IMR-90 (cell line): ENCODE results near the gene MYO3B.

Source experiments
- BHLHE40 ChIP-seq: fragments of 150-350 bp; IDR thresholded peaks from 2 replicates; pipeline ENCODE4 v1.6.1; 2016; ENCODE audit warnings: mild to moderate bottlenecking, low read depth, low read length
- CEBPB ChIP-seq: IDR thresholded peaks from 2 replicates; pipeline ENCODE4 v1.6.1; 2012; ENCODE audit warnings: low read depth, low read length, improper control_type of control experiment
- CHD1 ChIP-seq: IDR thresholded peaks from 2 replicates; pipeline ENCODE4 v1.6.1; 2012; ENCODE audit warnings: low read depth, low read length, improper control_type of control experiment
- FOS ChIP-seq: fragments of 150-350 bp; IDR thresholded peaks from 2 replicates; pipeline ENCODE4 v1.6.1; 2016; ENCODE audit warnings: low read depth, low read length
- MAFK ChIP-seq: IDR thresholded peaks from 2 replicates; pipeline ENCODE4 v1.6.1; 2012; ENCODE audit warnings: low read depth, low read length, improper control_type of control experiment
- MXI1 ChIP-seq: IDR thresholded peaks from 2 replicates; pipeline ENCODE4 v1.6.1; 2012; ENCODE audit warnings: low read depth, mild to moderate bottlenecking, low read length, moderate library complexity, borderline replicate concordance
- POLR2A ChIP-seq: IDR thresholded peaks from 2 replicates; pipeline ENCODE4 v1.6.1; 2012; ENCODE audit warnings: mild to moderate bottlenecking, low read depth, low read length
- RCOR1 ChIP-seq: IDR thresholded peaks from 2 replicates; pipeline ENCODE4 v1.6.1; 2012; ENCODE audit warnings: mild to moderate bottlenecking, low read length, improper control_type of control experiment; ENCODE audit not compliant: insufficient replicate concordance
- RFX5 ChIP-seq: IDR thresholded peaks from 2 replicates; pipeline ENCODE4 v1.8.0; 2012; ENCODE audit warnings: low read depth, mild to moderate bottlenecking, low read length, moderate library complexity
- TF ChIP-seq, protein P1 (sequence below): conservative IDR thresholded peaks from 2 replicates; pipeline ENCODE4 v1.5.1; 2012; ENCODE audit warnings: mild to moderate bottlenecking, low read depth, low read length, improper control_type of control experiment
- TF ChIP-seq, protein P2 (sequence below): fragments of 150-350 bp; IDR thresholded peaks from 2 replicates; pipeline ENCODE4 v1.6.1; 2016; ENCODE audit warnings: low read depth, mild to moderate bottlenecking, low read length, moderate library complexity, borderline replicate concordance

DNA sequence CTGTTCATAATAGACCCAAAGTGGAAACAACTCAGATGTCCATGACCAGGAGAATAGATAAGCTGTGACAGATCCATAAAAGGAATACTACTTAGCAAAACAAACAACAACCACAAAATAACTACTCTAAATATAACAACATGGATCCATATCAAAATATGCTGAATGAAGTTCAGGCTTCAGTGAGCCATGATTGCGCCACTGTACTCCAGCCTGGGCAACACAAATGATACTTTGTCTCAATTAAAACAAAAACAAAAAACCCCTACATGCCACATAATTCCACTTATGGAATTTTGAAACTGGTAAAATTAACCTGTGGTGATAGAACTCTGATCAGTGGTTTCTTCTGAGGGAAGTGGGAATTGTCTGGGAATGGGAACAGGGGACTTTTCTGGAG is 11.2 kb upstream of the MYO3B start:
- no peak for TF ChIP-seq BHLHE40
- TF ChIP-seq, protein P1, sequence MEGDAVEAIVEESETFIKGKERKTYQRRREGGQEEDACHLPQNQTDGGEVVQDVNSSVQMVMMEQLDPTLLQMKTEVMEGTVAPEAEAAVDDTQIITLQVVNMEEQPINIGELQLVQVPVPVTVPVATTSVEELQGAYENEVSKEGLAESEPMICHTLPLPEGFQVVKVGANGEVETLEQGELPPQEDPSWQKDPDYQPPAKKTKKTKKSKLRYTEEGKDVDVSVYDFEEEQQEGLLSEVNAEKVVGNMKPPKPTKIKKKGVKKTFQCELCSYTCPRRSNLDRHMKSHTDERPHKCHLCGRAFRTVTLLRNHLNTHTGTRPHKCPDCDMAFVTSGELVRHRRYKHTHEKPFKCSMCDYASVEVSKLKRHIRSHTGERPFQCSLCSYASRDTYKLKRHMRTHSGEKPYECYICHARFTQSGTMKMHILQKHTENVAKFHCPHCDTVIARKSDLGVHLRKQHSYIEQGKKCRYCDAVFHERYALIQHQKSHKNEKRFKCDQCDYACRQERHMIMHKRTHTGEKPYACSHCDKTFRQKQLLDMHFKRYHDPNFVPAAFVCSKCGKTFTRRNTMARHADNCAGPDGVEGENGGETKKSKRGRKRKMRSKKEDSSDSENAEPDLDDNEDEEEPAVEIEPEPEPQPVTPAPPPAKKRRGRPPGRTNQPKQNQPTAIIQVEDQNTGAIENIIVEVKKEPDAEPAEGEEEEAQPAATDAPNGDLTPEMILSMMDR = no peak
- no peak for TF ChIP-seq POLR2A
- TF ChIP-seq RFX5 = no peak
- TF ChIP-seq, protein P2, sequence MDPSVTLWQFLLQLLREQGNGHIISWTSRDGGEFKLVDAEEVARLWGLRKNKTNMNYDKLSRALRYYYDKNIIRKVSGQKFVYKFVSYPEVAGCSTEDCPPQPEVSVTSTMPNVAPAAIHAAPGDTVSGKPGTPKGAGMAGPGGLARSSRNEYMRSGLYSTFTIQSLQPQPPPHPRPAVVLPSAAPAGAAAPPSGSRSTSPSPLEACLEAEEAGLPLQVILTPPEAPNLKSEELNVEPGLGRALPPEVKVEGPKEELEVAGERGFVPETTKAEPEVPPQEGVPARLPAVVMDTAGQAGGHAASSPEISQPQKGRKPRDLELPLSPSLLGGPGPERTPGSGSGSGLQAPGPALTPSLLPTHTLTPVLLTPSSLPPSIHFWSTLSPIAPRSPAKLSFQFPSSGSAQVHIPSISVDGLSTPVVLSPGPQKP = no peak
- no peak for TF ChIP-seq MXI1
- TF ChIP-seq MAFK = no peak
- TF ChIP-seq CEBPB = peak; percentile 44
- no peak for TF ChIP-seq RCOR1
- TF ChIP-seq CHD1 = no peak
- no peak for TF ChIP-seq FOS
